ENCODE data around the gene DAAM2.

DAAM2 gene

GRCh38 chr6:39820553-39820952 is 28.4 kb downstream of the DAAM2 start:
- DNase-seq: no peak

- no peak for DNase-seq
Observed at GRCh38 chr6:39821046-39821740, 29.0 kb downstream of the DAAM2 start.

DNA sequence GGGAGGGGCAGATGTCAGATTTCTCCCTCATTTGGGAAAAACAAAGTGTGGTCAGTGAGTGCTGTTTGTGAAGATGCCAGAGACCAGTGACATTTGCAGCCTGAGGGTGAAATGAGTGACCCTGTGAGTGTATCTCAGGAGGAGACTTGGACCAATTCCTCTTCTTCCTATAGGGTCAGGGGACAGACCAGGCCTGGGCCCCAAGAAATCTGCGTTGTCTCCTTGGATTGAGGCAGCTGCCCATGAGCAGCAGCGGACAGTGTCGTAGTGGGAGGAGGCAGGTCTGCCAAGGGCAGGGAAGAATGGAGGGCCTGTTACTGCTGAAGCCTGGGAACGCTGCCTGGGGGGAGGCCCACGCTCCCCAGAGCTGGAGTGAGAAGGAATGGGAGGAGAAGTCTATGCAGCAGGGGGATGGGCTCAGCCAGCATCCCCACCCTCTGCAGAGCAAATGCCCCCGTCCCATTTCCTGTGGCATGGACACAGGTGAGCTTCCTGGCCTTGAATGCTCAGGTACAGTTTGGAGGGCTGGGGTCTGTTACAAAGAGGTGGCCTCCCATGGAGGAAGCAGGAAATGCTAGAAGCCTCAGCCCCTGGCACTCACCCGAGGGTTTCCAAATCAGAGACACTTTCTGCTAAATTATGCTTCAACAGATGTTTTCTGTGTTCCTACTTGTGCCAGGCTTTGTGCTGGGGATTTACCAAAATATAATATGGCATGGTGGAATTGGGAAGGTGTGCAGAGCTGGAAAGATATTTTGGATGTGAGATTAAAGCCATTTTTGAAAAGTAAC is 29.8 kb downstream of the DAAM2 start:
- no peak for DNase-seq

- no peak for DNase-seq
Observed at GRCh38 chr6:39822846-39823815, 31.0 kb downstream of the DAAM2 start.

DNA sequence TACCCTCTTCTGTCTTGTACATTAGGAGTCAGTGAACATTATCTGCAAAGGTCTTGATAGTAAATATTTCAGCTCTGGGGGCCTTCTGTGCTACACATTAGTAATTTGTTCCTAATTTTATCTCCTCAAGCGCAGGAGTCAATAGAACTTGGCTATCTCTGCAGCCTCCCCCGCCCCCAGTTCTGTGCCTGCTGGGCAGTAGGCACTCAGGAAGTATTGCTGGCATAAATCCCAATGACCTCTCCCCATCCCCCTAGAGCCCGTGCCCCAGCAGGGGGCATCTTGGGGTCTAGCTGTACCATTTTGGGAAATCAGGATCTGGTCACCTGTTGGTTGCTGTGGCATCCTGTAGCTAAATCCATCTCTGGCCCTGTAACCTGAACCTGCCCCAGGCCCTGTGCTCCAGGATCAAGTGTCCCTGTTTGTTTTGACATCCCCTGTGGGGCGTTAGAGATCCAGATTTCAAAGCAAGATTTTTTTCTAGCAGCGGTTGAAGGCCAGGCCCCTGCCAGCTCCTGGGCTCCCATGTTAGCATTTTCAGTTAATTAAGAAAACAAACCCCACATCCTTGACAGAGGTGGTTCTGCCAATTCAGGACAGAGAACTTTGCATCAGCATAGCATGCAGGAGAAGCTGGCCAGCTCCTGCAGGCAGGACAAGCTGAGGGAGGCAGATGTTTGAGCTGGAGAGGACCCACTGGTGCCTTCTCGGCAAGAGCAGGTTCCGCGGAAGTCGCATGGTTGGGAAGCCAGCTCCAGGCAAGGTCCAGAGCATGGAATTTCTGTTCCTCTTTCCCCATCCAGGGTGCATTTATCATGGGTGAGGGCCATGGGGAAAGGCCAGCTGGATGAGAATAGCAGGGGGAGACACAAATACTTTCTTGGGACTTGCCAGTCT is 32.1 kb downstream of the DAAM2 start:
- no peak for DNase-seq

GRCh38 chr6:39829331-39829730 is 37.2 kb downstream of the DAAM2 start:
- no peak for DNase-seq

DNA sequence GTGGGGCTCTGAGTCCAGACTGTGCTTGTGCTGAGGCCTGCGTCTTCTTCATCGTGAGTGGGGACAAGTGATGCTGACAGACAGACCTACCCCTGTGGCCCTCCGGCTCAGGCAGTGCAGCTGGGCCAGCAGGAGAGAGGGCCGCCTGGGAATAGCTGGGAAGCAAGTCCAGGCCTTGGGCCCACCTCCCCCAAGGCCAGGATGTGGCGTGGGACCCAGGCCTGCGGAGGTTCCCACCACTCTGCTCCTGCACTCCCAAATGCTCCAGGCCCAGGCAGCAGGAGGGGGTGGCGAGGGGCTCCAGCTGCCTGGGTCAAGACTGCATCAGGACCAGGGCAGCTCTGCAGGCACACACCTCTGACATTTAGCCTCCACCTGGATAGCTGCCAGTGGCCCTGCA is 38.3 kb downstream of the DAAM2 start:
- no peak for DNase-seq

- DNase-seq: no peak
Observed at GRCh38 chr6:39831701-39832100, 39.5 kb downstream of the DAAM2 start.

- no peak for DNase-seq
Observed at GRCh38 chr6:39834278-39834677, 42.1 kb downstream of the DAAM2 start.

- DNase-seq: no peak
Observed at GRCh38 chr6:39834866-39835265, 42.7 kb downstream of the DAAM2 start.

DNA sequence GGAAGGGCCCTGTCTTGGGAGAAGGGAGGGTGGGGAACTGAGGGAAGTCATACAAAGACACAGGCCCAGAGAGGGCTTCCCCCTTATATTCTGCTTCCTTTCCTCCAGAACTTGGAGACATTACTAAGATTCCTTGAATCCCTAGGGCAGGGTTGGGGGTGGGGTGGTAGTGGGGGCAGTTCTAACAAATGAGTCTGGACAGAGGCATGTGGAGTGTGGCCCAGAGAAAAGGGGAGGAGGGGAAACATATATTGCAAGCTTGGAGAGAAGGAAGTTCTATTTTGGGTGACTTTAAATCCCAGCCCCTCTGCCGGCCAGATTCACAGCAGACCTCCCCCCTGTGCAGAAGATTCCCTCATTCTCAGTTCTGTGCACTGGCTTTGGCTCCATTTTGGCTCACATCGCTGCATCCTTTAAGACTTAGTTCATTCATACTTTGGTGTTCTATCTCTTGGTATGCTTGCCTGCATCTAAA is 43.7 kb downstream of the DAAM2 start:
- DNase-seq: no peak

DNA sequence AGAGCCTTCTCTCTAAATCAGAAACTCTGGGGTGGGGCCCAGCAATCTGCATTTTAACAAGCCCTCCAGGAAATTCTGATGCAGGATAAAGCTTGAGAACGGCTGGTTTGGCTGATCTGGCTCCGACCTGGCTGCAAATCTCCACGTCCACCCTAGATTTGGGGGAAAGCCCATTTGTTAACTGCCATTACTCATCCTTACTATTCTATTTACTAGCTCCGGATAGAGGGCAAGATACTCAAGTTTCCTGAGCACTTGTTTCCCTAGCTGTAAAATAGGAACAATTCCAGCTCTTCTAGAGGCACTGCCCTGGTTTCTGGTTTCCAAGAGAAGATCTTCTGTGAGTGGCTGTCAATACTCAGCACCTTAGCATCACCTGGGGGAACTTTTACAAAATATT is 44.4 kb downstream of the DAAM2 start:
- no peak for DNase-seq

- DNase-seq: no peak
Observed at GRCh38 chr6:39839445-39839844, 47.3 kb downstream of the DAAM2 start.

DNA sequence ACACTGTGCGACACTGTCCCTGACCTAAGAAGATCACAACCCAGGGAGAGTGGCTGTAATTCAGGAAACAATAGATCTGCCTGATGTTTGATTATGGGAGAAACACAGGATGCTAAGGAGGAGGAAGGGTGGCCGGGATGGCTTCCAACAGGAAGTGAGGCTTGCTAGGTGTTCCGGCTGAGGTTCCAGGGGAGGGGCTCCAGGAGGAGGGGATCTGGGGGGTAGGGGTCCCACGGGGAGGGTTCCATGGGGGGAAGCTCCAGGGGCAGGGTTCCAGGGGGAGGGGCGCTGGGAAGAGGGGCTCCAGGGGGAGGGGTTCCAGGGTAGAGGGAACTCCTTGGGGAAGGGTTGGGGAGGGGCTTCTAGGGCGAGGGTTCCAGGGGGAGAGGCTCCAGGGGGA is 48.6 kb downstream of the DAAM2 start:
- DNase-seq: no peak

GRCh38 chr6:39841291-39841690 is 49.1 kb downstream of the DAAM2 start:
- DNase-seq: no peak

GRCh38 chr6:39841923-39842322 is 49.7 kb downstream of the DAAM2 start:
- no peak for DNase-seq

- DNase-seq: no peak
Observed at GRCh38 chr6:39843305-39844020, 51.3 kb downstream of the DAAM2 start.

GRCh38 chr6:39844866-39845265 is 52.7 kb downstream of the DAAM2 start:
- DNase-seq: no peak

- DNase-seq: no peak
Observed at GRCh38 chr6:39847221-39847620, 55.0 kb downstream of the DAAM2 start.

- DNase-seq: no peak
Observed at GRCh38 chr6:39848171-39848570, 56.0 kb downstream of the DAAM2 start.

GRCh38 chr6:39849228-39849627 is 57.1 kb downstream of the DAAM2 start:
- DNase-seq: no peak

Data from activated naive CD4-positive, alpha-beta T cell treated with Interleukin-2 at 50 U/mL for 16 hours (primary cell).